ENCODE results near the gene TC2N.
"Not testable (repeated sequence)": the region's sequence is repeated elsewhere in the genome, so short reads cannot be mapped to it uniquely, and the experiment has no call there.

The TC2N gene

GRCh38 chr14:91867316-91867988, at the start of gene TC2N:
Gene TC2N (minus strand): TSS chr14:91867536. CDS start chr14:91813769, 53,767 bp downstream.
- DNase-seq, result peak; percentile 85

GRCh38 chr14:91912035-91912434, 44.7 kb upstream of the TC2N start:
- DNase-seq, result no peak

- peak; percentile 58 for DNase-seq
Observed at GRCh38 chr14:91911474-91912032, 44.2 kb upstream of the TC2N start.

GRCh38 chr14:91910196-91910595, 42.9 kb upstream of the TC2N start:
- DNase-seq, result no peak

GRCh38 chr14:91906374-91906773, 39.0 kb upstream of the TC2N start:
- DNase-seq, result no peak

- no peak for DNase-seq
Observed at GRCh38 chr14:91904956-91905645, 37.8 kb upstream of the TC2N start.

- DNase-seq, result no peak
Observed at GRCh38 chr14:91904483-91904882, 37.1 kb upstream of the TC2N start.

GRCh38 chr14:91903070-91903469, 35.7 kb upstream of the TC2N start:
- DNase-seq, result no peak

- DNase-seq, result no peak
Observed at GRCh38 chr14:91902336-91902735, 35.0 kb upstream of the TC2N start.

GRCh38 chr14:91901449-91902226, 34.3 kb upstream of the TC2N start:
- no peak for DNase-seq

GRCh38 chr14:91899806-91900205, 32.5 kb upstream of the TC2N start:
- no peak for DNase-seq

GRCh38 chr14:91899213-91899612, 31.9 kb upstream of the TC2N start:
- no peak for DNase-seq

- no peak for DNase-seq
Observed at GRCh38 chr14:91898372-91898771, 31.0 kb upstream of the TC2N start.

GRCh38 chr14:91897716-91898115, 30.4 kb upstream of the TC2N start:
- DNase-seq, result not testable (repeated sequence)

- no peak for DNase-seq
Observed at GRCh38 chr14:91897106-91897701, 29.9 kb upstream of the TC2N start.

GRCh38 chr14:91896419-91896818, 29.1 kb upstream of the TC2N start:
- no peak for DNase-seq

GRCh38 chr14:91893669-91894068, 26.3 kb upstream of the TC2N start:
- peak; percentile 16 for DNase-seq

- DNase-seq, result no peak
Observed at GRCh38 chr14:91893007-91893406, 25.7 kb upstream of the TC2N start.

- DNase-seq, result no peak
Observed at GRCh38 chr14:91891721-91892220, 24.4 kb upstream of the TC2N start.

- no peak for DNase-seq
Observed at GRCh38 chr14:91891101-91891500, 23.8 kb upstream of the TC2N start.

- no peak for DNase-seq
Observed at GRCh38 chr14:91890291-91890749, 23.0 kb upstream of the TC2N start.

- DNase-seq, result no peak
Observed at GRCh38 chr14:91889477-91890211, 22.3 kb upstream of the TC2N start.
